PFSK-1 (cell line): ENCODE measurements around the gene SMOC2.

ENCODE experiments used
- FOXP2 ChIP-seq: optimal IDR thresholded peaks from 2 replicates; pipeline ENCODE3; 2011; ENCODE audit warnings: borderline replicate concordance, control low read depth, inconsistent platforms; ENCODE audit not compliant: insufficient read depth; ENCODE audit errors: extremely low read length, extremely low read depth
- POLR2AphosphoS5 ChIP-seq: IDR thresholded peaks from 2 replicates; pipeline ENCODE4 v1.6.1; 2012; ENCODE audit warnings: low read depth, mild to moderate bottlenecking, control low read depth, low read length, moderate library complexity
- SIN3A ChIP-seq: IDR thresholded peaks from 2 replicates; pipeline ENCODE4 v1.6.1; 2012; ENCODE audit warnings: mild to moderate bottlenecking, low read length, moderate library complexity, borderline replicate concordance; ENCODE audit not compliant: insufficient read depth
- TAF1 ChIP-seq: IDR thresholded peaks from 2 replicates; pipeline ENCODE4 v1.6.1; 2012; ENCODE audit warnings: low read length, control low read depth, borderline replicate concordance; ENCODE audit not compliant: insufficient read depth
- TF ChIP-seq, protein P1 (sequence below), 2 experiments: IDR thresholded peaks; 2 replicates each; pipeline versions ENCODE4 v1.6.1 to v1.8.0; 2011 to 2012; ENCODE audit warnings: low read depth in 2 of 2, low read length in 2 of 2, control low read depth in 1 of 2, inconsistent platforms in 1 of 2, mild to moderate bottlenecking in 1 of 2, moderate library complexity in 1 of 2; ENCODE audit not compliant: insufficient read depth in 1 of 2

The SMOC2 gene

GRCh38 chr6:168448243-168448855 is 7.4 kb downstream of the SMOC2 start:
- TF ChIP-seq TAF1 (no peak), FOXP2 (no peak), SIN3A (no peak), POLR2AphosphoS5 (no peak)
- TF ChIP-seq, protein P1, sequence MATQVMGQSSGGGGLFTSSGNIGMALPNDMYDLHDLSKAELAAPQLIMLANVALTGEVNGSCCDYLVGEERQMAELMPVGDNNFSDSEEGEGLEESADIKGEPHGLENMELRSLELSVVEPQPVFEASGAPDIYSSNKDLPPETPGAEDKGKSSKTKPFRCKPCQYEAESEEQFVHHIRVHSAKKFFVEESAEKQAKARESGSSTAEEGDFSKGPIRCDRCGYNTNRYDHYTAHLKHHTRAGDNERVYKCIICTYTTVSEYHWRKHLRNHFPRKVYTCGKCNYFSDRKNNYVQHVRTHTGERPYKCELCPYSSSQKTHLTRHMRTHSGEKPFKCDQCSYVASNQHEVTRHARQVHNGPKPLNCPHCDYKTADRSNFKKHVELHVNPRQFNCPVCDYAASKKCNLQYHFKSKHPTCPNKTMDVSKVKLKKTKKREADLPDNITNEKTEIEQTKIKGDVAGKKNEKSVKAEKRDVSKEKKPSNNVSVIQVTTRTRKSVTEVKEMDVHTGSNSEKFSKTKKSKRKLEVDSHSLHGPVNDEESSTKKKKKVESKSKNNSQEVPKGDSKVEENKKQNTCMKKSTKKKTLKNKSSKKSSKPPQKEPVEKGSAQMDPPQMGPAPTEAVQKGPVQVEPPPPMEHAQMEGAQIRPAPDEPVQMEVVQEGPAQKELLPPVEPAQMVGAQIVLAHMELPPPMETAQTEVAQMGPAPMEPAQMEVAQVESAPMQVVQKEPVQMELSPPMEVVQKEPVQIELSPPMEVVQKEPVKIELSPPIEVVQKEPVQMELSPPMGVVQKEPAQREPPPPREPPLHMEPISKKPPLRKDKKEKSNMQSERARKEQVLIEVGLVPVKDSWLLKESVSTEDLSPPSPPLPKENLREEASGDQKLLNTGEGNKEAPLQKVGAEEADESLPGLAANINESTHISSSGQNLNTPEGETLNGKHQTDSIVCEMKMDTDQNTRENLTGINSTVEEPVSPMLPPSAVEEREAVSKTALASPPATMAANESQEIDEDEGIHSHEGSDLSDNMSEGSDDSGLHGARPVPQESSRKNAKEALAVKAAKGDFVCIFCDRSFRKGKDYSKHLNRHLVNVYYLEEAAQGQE (IDR thresholded peaks at IDR 0.05; ENCODE audit: insufficient read depth in 1 of 2, low read depth in 2 of 2, low read length in 2 of 2): no peak

- TF ChIP-seq TAF1 (no peak), SIN3A (no peak), POLR2AphosphoS5 (no peak)
- TF ChIP-seq, protein P1 (IDR thresholded peaks at IDR 0.05; ENCODE audit: insufficient read depth in 1 of 2, low read depth in 2 of 2, low read length in 2 of 2): no peak
Measured at GRCh38 chr6:168450917-168451316, 9.9 kb downstream of the SMOC2 start.

DNA sequence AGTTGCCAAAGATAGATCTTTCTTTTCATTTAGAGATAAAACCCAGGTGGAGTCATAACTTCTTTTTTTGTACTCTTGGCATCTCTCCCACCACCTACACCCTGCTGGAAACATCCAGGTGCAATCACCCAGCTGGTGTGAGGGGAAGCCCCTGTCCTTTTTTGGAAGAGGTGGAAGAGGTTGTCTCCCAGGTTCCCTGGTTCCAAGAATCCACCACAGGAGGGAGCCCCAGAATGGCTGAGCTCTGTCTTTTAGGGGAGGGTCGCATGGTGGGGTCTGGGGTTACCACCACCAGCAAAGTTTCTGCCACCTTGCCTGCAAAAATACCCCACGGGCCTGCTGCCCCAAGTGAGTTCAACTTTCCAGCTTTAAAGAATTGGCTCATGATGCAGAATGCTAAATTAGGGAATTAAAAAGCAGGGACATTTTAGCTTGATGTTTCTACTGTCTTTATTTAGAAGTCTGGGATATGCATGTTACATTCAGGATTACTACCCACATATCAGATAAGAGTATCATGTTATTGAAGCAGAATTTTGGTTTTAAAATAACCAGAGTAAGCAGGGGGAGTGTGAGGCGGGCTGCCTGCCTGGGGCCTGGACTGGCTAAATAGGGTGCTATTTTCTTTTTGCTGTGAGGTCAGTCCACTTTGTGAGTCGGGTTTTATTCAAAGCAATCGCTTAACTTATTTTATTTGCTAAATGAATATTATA is 11.0 kb downstream of the SMOC2 start:
- no peak for TF ChIP-seq SIN3A

- TF ChIP-seq POLR2AphosphoS5 (no peak), TAF1 (no peak), SIN3A (no peak), FOXP2 (no peak)
- TF ChIP-seq, protein P1 (IDR thresholded peaks at IDR 0.05; ENCODE audit: insufficient read depth in 1 of 2, low read depth in 2 of 2, low read length in 2 of 2): no peak
Measured at GRCh38 chr6:168452685-168453377, 11.8 kb downstream of the SMOC2 start.

DNA sequence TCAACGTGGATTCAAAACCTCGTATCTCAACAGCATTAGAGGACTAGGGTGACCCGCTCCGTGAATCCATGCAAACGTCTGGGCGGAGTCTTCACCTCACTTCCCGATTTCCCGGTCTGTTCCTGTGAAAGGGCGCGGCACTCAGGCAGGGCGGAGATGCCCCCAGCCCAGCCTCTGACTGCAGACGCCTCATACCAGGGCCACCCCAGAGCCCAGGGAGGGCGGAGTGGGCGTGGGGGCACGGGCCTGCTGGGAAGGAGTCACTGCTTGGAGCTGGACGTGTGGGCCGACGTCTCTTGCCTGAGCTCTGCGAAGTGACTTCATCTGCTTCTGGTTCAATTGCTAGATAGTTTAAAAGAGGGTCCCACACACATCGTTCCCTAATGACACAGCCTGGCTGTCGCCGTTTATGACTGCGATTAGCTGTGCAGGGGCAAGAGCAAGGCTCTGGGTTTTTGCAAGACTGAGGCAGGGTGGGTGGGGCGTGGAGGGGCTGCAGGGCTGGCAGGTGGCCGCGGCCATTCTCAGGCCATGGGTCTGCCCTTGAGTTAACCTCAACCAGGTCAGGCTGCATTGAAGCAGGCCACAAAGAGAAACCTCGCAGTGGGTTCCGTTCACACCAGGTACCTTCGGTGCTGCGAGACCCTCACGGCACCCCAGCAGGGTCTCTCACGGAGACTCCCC is 15.0 kb downstream of the SMOC2 start:
- TF ChIP-seq, protein P1 (IDR thresholded peaks at IDR 0.05; ENCODE audit: insufficient read depth in 1 of 2, low read depth in 2 of 2, low read length in 2 of 2): no peak
- TF ChIP-seq FOXP2: no peak
